Measurements from ENCODE around the gene AUTS2.

AUTS2 gene

GRCh38 chr7:69622960-69623359, 24.7 kb downstream of the AUTS2 start:
- DNase-seq = no peak

DNA sequence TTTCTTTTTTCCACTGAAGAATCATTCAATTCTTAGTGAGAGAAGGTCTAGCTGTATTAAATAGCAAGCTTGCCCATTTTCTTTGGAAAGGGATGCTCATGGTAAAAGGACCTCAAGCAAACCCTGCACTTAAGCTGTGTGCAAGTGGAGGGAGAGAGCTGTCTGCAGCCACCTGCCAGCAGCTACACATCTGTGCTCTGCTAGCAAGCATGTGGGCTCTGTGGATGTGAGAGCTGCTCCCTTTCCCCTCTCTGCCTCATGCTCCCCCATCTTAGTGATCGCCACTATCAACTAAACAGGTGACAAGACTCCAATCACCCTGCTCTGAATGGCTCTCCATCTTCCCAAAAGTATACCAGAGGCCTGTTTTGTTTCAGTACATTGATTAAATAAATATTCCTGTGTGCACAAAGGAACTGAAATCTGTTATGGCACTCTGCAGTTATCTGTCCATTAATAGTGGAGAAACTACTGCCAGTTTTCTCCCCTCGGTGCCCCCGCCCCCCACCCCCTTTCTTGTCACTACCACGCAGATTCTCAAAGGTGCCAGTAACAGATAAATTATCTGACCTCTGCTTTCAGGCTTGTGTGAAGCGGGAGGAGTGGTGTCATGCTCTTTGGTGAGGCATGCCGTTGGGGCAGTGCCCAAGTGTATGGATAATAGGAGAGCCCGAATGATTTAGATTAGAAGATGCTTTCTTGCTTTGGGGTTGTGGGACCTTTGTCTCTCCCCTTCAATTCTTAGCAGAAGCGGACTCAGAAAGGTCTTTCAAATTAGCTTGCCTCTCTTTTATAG, 26.4 kb downstream of the AUTS2 start:
- no peak for DNase-seq

- no peak for DNase-seq
These were observed 27.0 kb downstream of the AUTS2 start for GRCh38 chr7:69625238-69625637.

GRCh38 chr7:69625798-69626197, 27.5 kb downstream of the AUTS2 start:
- DNase-seq = no peak

DNA sequence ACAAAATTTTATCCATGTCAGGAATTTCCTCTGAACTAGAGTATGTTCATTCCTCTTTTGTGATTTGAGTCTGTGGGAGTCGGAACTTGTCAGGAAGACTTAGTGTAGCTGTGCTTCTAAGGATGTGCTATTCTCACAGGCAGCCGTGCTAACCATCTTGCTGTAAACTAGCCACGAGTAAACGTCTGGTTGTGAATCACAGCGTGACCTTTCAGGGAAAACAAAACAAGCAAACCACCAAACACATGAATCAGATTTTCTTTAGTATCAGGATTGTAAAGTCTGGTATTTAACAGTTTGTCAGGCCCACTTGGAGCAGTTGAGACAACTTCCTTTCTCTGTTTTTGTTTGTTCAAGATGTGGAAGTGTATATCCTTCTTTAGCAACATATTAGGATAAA, 32.0 kb downstream of the AUTS2 start:
- no peak for DNase-seq

DNA sequence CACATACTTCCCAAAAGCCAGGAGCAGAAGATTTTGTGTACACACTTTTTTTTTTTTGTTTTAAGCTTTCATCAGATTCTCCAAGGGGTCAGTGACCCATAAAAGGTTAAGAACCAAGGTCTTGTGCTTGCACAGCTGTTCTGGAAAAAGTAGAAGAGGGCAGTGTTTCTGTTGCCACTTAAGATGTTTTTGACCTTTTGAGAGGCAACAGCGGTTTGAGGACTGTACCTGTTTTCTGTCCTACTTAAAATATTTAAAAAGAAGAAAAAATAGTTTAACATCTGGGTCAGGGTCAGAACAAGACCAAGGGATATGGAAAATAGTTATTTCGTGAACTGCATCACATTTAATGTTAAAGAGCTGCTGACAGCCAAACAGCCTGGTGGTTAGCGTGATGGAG, 32.9 kb downstream of the AUTS2 start:
- no peak for DNase-seq

DNA sequence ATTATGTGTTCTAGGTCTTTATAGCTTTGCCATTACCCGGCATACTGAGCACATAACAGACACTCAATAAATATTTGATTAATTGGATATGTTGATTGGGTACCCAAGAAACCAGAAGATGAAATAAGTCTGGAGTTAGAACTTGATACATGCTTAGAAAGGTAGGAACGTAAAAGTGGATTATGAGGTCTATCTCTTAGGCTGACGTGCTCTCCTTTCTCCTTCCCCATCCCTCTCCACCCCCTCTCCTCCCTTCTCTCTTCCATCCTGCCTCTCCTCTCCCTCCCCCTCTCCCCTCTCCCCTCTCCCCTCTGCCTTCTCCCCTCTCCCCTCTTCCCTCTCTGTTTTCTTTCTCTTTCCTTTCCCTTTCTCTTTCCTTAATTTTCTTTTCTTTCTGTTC, 34.0 kb downstream of the AUTS2 start:
- DNase-seq = no peak

DNA sequence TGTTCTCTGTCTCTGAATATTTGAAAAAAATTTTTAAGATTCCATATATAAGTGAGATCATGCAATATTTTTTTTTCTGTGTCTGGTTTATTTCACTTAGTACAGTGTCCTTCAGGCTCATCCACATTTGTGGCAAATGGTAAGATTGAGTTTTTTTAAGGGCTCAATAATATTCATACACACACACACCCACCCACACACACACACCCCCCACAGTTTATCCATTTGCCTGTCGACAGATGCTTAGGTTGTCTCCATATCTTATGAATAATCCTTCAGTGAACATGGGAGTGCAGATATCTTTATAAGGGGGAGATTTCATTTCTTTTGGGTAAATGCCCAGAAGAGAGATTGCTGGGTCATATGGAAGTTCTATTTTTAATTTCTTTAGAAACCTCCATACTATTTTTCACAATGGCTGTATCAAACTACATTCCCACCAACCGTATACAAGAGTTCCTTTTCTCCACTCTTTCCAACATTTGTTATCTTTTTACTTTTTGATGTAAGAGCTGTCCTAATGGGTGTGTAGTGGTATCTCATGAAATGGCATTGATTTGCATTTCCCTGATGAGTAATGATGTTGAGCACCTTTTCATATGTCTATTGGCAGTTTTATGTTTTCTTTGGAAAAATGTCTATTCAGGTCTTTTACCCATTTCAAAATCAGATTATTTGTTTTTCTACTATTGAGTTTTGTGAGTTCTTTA, 35.0 kb downstream of the AUTS2 start:
- peak in 4 of 58 donors; percentile 2 to 15 (median 5) for DNase-seq

DNA sequence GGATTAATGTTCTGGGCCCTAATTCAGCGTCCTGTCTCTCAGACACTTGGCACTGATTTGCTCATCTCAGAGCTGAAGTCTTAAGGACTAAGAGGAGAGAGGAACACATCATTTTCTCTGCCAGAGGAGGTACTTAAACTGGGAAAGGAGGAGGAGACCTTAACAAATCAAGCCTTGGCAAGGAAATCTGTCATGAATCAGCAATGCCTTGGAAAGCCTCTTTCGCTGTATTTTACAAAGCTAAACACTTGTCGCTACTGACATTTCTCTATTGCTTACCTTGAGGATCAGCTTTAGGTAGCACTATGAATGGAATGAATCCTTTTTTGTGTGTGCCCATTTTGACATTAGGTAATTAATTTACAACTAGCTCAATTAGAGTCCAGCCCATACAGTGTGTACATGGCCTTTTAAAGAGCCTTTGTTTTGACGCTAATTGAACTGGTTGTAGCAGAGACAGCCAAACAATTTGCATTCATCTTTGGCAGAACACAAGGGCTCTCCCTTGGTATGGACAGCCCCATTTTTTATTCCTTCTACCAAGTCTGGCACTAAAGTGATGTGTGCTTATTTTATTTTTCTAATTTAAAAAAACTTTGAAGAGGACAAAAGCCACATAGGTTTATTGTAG, 37.4 kb downstream of the AUTS2 start:
- peak in 4 of 58 donors; percentile 2 to 31 (median 16) for DNase-seq

GRCh38 chr7:69638674-69639073, 40.4 kb downstream of the AUTS2 start:
- DNase-seq = no peak

GRCh38 chr7:69640216-69640615, 41.9 kb downstream of the AUTS2 start:
- DNase-seq = no peak

- no peak for DNase-seq
These were observed 42.8 kb downstream of the AUTS2 start for GRCh38 chr7:69640925-69641594.

DNA sequence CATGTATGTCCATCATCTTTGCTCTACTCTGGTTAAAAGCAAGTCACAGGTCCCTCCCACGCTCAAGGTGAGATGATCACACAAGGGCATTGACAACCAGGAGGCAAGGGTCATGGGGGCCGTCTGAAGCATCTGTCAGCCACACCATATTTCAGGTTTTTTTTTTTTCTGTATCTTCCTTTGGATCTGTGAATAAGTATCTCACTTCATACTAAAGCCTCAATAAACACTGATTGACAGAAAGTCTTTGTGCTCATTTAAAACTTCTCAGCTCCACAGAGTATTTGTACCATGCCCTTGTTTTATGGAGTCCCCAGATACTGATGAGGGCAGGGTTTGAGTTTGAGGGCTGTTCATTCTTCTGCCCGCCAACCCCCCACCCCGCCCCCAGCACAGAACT, 45.0 kb downstream of the AUTS2 start:
- DNase-seq = no peak

- DNase-seq = no peak
These were observed 45.6 kb downstream of the AUTS2 start for GRCh38 chr7:69643708-69644445.

DNA sequence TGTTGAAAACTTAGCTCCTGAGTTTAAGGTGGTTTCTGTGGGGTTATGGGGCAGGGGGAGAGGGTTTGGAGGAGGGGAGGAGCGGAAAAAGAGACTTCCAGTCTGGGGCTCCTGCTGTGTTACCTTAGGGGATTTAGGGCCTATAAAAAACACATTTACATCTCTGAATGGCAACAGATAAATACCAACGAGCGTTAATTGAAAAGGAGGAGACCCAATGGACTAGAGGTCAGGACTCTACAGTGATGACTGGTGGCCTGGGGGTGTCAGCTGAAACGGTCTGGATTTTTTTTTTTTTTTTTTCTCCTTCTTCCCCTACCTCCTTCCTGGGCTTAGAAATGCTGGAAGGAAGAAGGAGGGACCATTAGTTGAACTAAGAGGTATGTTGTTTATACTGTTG, 47.4 kb downstream of the AUTS2 start:
- no peak for DNase-seq

DNA sequence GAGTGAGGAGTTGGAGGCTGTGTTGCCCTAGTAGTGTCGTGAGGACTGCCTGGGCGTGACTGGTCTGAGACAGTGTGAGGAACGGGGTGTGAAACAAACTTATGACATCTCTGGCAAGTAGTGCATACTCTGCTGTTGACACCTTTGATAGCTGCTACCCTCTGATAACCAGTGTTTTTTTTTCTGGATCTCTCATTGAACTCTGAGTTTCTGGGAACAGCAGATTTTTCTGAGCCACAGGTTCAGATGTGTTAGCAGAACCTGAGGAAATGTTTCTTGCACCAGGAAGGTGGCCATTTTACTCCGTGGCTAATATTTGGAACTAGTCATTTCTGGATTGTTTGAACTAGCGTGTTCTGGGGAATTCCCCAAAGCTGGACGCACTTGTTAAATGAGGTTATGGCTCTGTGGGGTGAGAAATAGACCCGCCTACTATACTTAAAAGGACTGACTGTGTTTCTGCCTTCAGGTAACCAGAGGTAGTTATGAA, 52.9 kb downstream of the AUTS2 start:
- DNase-seq = no peak

DNA sequence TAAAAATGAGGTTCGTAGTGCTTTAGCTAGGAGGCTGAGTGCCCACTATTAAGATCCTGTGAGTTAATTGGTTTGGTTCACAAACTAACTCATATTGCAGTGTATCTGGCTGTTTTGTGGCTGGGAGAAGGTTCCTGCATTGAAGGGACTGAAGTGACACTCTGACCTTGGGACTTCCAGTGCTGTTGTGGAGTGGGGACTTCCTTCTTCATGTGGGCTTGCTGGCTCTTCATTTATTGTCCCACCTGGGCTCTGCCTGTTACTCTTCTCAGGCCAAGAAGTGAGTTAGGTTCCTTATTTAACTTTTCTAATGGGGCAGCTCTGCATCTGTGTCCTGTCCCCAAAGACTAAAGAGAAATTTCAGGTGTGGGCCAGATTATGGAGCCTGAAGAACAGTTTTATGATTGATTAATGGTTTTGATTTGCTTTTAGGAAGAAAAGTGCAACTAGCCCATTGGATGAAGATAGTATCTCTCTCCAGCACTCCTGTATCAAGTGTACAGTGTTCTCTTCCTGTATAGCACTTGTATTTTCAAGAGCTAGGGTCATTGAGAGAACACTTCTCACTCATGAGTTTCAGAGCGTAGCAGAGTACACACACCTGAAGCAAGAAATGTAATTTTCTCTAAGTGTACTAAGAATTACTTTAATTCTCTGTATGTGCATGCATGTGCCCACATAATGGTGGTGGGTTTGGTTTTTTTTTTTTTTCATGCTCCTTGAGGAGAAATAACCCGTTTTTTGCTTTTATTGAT, 54.8 kb downstream of the AUTS2 start:
- DNase-seq = no peak

- DNase-seq = no peak
These were observed 55.5 kb downstream of the AUTS2 start for GRCh38 chr7:69653806-69654205.

DNA sequence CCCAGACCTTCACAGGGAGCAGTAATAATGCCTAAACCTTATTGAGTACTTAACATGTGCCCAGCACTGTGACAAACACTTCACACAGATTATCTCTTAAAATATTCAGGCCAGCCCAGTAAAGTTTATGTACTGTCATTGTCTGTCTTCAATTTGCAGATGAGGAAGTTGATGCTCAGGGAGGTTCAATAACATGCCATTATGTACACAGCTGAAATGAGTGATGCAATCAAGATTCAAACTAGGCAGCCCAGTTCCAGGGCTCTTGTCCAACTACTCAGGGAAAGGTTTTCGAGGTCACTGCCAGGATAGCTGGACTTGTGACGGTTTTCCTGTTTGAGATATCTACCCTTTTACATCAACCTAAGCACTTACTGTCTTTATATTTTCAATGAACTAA, 56.1 kb downstream of the AUTS2 start:
- DNase-seq = no peak

Measured in anterior cingulate cortex (tissue), 58 donors.